Loucy (cell line): ENCODE results near the gene CYP3A4.
"Not testable (repeated sequence)": the region's sequence is repeated elsewhere in the genome, so short reads cannot be mapped to it uniquely, and the experiment has no call there.

ENCODE experiments used
- H2AFZ ChIP-seq: fragments of 200-600 bp; sonication (generic); 2 replicates; pipeline ENCODE4 v1.6.0; 2016; ENCODE audit warnings: antibody characterized with exemption, mild to moderate bottlenecking, low read length, moderate library complexity
- H3F3A ChIP-seq: fragments of 200-600 bp; 2 replicates; pipeline ENCODE4 v1.6.0; 2016; ENCODE audit warnings: antibody characterized with exemption, low read depth, mild to moderate bottlenecking
- H3K27me3 ChIP-seq: fragments of 200-600 bp; sonication (generic); 2 replicates; pipeline ENCODE4 v1.6.1; 2014; ENCODE audit warnings: low read length, mild to moderate bottlenecking; ENCODE audit not compliant: insufficient read depth, poor library complexity, severe bottlenecking
- H3K36me3 ChIP-seq: fragments of 200-600 bp; sonication (generic); 2 replicates; pipeline ENCODE4 v1.6.1; 2016; ENCODE audit warnings: low read length; ENCODE audit not compliant: insufficient read depth
- H3K4me1 ChIP-seq: fragments of 200-600 bp; sonication (generic); 2 replicates; pipeline ENCODE4 v1.5.1; 2014; ENCODE audit warnings: low read length, mild to moderate bottlenecking; ENCODE audit not compliant: insufficient read depth, poor library complexity, severe bottlenecking
- H3K4me2 ChIP-seq: fragments of 200-600 bp; sonication (generic); 2 replicates; pipeline ENCODE4 v1.6.0; 2014; ENCODE audit warnings: antibody characterized with exemption, low read length, low read depth, mild to moderate bottlenecking; ENCODE audit not compliant: poor library complexity, severe bottlenecking
- H3K4me3 ChIP-seq: fragments of 200-600 bp; sonication (generic); 2 replicates; pipeline ENCODE4 v1.5.1; 2014; ENCODE audit warnings: low read length, mild to moderate bottlenecking, mixed read lengths; ENCODE audit not compliant: poor library complexity, severe bottlenecking
- H3K79me2 ChIP-seq: fragments of 200-600 bp; sonication (generic); 2 replicates; pipeline ENCODE4 v1.6.1; 2014; ENCODE audit warnings: low read length; ENCODE audit not compliant: insufficient read depth
- H3K9ac ChIP-seq: fragments of 200-600 bp; sonication (generic); 2 replicates; pipeline ENCODE4 v1.6.0; 2014; ENCODE audit warnings: mild to moderate bottlenecking, low read depth, low read length, moderate library complexity; ENCODE audit not compliant: poor library complexity, severe bottlenecking
- H3K9me2 ChIP-seq: fragments of 200-600 bp; sonication (generic); replicated peaks from 2 replicates; pipeline ENCODE4 v1.6.1; 2016; ENCODE audit warnings: low read depth, low read length, mixed read lengths
- H3K9me3 ChIP-seq: fragments of 200-600 bp; sonication (generic); 2 replicates; pipeline ENCODE4 v1.6.1; 2014; ENCODE audit warnings: mild to moderate bottlenecking, antibody characterized with exemption, low read length, low read depth; ENCODE audit not compliant: insufficient read depth
- H4K20me1 ChIP-seq: fragments of 200-600 bp; sonication (generic); 2 replicates; pipeline ENCODE4 v1.6.0; 2014; ENCODE audit warnings: antibody characterized with exemption, low read length, mild to moderate bottlenecking; ENCODE audit not compliant: insufficient read depth, poor library complexity, severe bottlenecking
- CTCF ChIP-seq: fragments of 200-600 bp; sonication (generic); conservative IDR thresholded peaks from 2 replicates; pipeline ENCODE4 v1.5.1; 2014; ENCODE audit warnings: mild to moderate bottlenecking, antibody characterized with exemption, low read length
- EZH2phosphoT487 ChIP-seq: fragments of 200-600 bp; IDR thresholded peaks from 2 replicates; pipeline ENCODE4 v1.6.1; 2018; ENCODE audit warnings: antibody characterized with exemption, mild to moderate bottlenecking, moderate library complexity, borderline replicate concordance

CYP3A4 gene

GRCh38 chr7:99752356-99752755 lies 31.6 kb downstream of the CYP3A4 start:
- Histone ChIP-seq H3K4me1 (peaks cover 7% of the 10 kb centered on the region), H3K4me3 (no peak overlapping the region), H3K9ac (no peak overlapping the region), H3K36me3 (no peaks in the 10 kb centered on the region), H4K20me1 (no peaks in the 10 kb centered on the region), H3K27me3 (no peaks in the 10 kb centered on the region), H2AFZ (no peak overlapping the region), H3K79me2 (no peaks in the 10 kb centered on the region), H3F3A (no peaks in the 10 kb centered on the region), H3K9me2 (no peaks in the 10 kb centered on the region), H3K4me2 (no peak overlapping the region), H3K9me3 (no peaks in the 10 kb centered on the region)
- TF ChIP-seq CTCF (no peak), EZH2phosphoT487 (no peak)

GRCh38 chr7:99751322-99752052 lies 32.5 kb downstream of the CYP3A4 start:
- H3F3A ChIP-seq, H3K4me2 ChIP-seq, H3K9me3 ChIP-seq, H3K9me2 ChIP-seq, H3K36me3 ChIP-seq, H3K9ac ChIP-seq, H4K20me1 ChIP-seq, H3K79me2 ChIP-seq, H3K4me1 ChIP-seq, H3K4me3 ChIP-seq, H2AFZ ChIP-seq, H3K27me3 ChIP-seq: not testable (repeated sequence)

- H3K4me3 ChIP-seq: no peak overlapping the region
- H3K27me3 ChIP-seq: no peaks in the 10 kb centered on the region
- no peaks in the 10 kb centered on the region for H3K9me2 ChIP-seq
- H4K20me1 ChIP-seq: no peaks in the 10 kb centered on the region
- H2AFZ ChIP-seq: no peak overlapping the region
- no peaks in the 10 kb centered on the region for H3K79me2 ChIP-seq
- no peaks in the 10 kb centered on the region for H3K36me3 ChIP-seq
- H3K9ac ChIP-seq: no peak overlapping the region
- TF ChIP-seq EZH2phosphoT487 (no peak), CTCF (no peak)
- no peaks in the 10 kb centered on the region for H3K9me3 ChIP-seq
- H3K4me2 ChIP-seq: no peak overlapping the region
- peaks cover 7% of the 10 kb centered on the region for H3K4me1 ChIP-seq
- no peaks in the 10 kb centered on the region for H3F3A ChIP-seq
These were observed 35.0 kb downstream of the CYP3A4 start for GRCh38 chr7:99748846-99749579.

GRCh38 chr7:99746915-99747314 lies 37.1 kb downstream of the CYP3A4 start:
- not testable (repeated sequence) for H3K4me3 ChIP-seq, H3F3A ChIP-seq, H4K20me1 ChIP-seq, H3K27me3 ChIP-seq, H3K9me3 ChIP-seq, H3K36me3 ChIP-seq, H3K4me2 ChIP-seq, H3K79me2 ChIP-seq, H2AFZ ChIP-seq, H3K9me2 ChIP-seq, H3K9ac ChIP-seq, H3K4me1 ChIP-seq

GRCh38 chr7:99745395-99745794 lies 38.6 kb downstream of the CYP3A4 start:
- not testable (repeated sequence) for H3K9me3 ChIP-seq, H3K4me2 ChIP-seq, H2AFZ ChIP-seq, H3K9ac ChIP-seq, H4K20me1 ChIP-seq, H3K9me2 ChIP-seq, H3K4me3 ChIP-seq, H3K27me3 ChIP-seq, H3K79me2 ChIP-seq, H3F3A ChIP-seq, H3K36me3 ChIP-seq
- peaks cover 11% of the 10 kb centered on the region for H3K4me1 ChIP-seq
